ENCODE measurements around the gene NUPR1.

DNA sequence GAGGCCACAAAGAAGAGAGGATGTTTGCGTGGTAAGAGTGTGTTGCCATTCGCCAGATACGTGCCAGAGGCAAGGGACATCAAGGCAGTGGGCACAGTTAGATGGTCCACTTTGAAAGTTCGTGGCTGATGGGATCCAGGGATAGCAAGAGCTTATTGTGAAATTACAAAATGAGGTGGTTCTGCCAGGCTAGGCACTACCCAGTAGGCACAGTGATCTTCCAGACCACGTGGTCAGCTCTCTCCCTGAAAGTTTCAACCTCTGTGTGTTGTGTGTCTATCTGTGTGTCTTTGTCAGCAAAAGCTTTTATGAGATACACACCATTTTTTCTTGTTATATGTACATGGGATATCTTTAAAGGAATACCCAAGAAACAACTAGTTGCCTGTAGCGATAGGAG lies 24.4 kb upstream of the NUPR1 start:
- TF ChIP-seq, protein P1, sequence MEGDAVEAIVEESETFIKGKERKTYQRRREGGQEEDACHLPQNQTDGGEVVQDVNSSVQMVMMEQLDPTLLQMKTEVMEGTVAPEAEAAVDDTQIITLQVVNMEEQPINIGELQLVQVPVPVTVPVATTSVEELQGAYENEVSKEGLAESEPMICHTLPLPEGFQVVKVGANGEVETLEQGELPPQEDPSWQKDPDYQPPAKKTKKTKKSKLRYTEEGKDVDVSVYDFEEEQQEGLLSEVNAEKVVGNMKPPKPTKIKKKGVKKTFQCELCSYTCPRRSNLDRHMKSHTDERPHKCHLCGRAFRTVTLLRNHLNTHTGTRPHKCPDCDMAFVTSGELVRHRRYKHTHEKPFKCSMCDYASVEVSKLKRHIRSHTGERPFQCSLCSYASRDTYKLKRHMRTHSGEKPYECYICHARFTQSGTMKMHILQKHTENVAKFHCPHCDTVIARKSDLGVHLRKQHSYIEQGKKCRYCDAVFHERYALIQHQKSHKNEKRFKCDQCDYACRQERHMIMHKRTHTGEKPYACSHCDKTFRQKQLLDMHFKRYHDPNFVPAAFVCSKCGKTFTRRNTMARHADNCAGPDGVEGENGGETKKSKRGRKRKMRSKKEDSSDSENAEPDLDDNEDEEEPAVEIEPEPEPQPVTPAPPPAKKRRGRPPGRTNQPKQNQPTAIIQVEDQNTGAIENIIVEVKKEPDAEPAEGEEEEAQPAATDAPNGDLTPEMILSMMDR (conservative IDR thresholded peaks at IDR 0.05) = no peak
- TF ChIP-seq ZFX (IDR thresholded peaks at IDR 0.05) = no peak
